OCI-LY3 (cell line): ENCODE measurements around the gene RAB3GAP1.

Source experiments
- H2AFZ ChIP-seq: fragments of 200-600, 300-600 bp; shearing (Covaris generic); 2 replicates; pipeline ENCODE4 v1.6.0; 2014; ENCODE audit warnings: antibody characterized with exemption, low read depth, low read length
- H3K27ac ChIP-seq: fragments of 200-600, 300-600 bp; sonication (generic); 2 replicates; pipeline ENCODE4 v1.5.1; 2014; ENCODE audit warnings: mild to moderate bottlenecking, low read length, moderate library complexity, mixed read lengths
- H3K27me3 ChIP-seq: fragments of 200-600, 300-600 bp; sonication (generic); 2 replicates; pipeline ENCODE4 v1.6.1; 2014; ENCODE audit warnings: low read depth, low read length, mixed read lengths
- H3K36me3 ChIP-seq: fragments of 200-600, 300-600 bp; sonication (generic); replicated peaks from 2 replicates; pipeline ENCODE3; 2014; ENCODE audit warnings: low read depth, low read length, mixed read lengths
- H3K4me1 ChIP-seq: fragments of 300-600, 200-600 bp; sonication (generic); 2 replicates; pipeline ENCODE4 v1.6.1; 2014; ENCODE audit warnings: low read length, mixed read lengths
- H3K4me2 ChIP-seq: fragments of 200-600, 300-600 bp; sonication (generic); 2 replicates; pipeline ENCODE4 v1.6.1; 2014; ENCODE audit warnings: low read length, mixed read lengths
- H3K4me3 ChIP-seq: fragments of 300-600, 200-600 bp; sonication (generic); 2 replicates; pipeline ENCODE4 v1.5.1; 2014; ENCODE audit warnings: antibody characterized with exemption, mild to moderate bottlenecking, low read length, moderate library complexity
- H3K79me2 ChIP-seq: fragments of 300-600, 200-600 bp; shearing (Covaris generic); 2 replicates; pipeline ENCODE4 v1.6.1; 2014; ENCODE audit warnings: mild to moderate bottlenecking, low read length, mixed read lengths
- H3K9ac ChIP-seq: fragments of 300-600, 200-600 bp; shearing (Covaris generic); 2 replicates; pipeline ENCODE4 v1.6.0; 2014; ENCODE audit warnings: mild to moderate bottlenecking, low read length, moderate library complexity
- H3K9me3 ChIP-seq: fragments of 200-600, 300-600 bp; shearing (Covaris generic); 2 replicates; pipeline ENCODE4 v1.6.1; 2014; ENCODE audit warnings: low read length, mixed read lengths; ENCODE audit not compliant: insufficient read depth
- H4K20me1 ChIP-seq: fragments of 200-600, 300-600 bp; sonication (generic); 2 replicates; pipeline ENCODE4 v1.6.1; 2016; ENCODE audit warnings: low read length, mixed read lengths; ENCODE audit not compliant: insufficient read depth
- EZH2phosphoT487 ChIP-seq: fragments of 200-600 bp; shearing (Covaris generic); IDR thresholded peaks from 2 replicates; pipeline ENCODE4 v1.6.1; 2018; ENCODE audit warnings: antibody characterized with exemption, mixed run types, low read depth
- TF ChIP-seq, protein P1 (sequence below): fragments of 200-600, 300-600 bp; sonication (generic); IDR thresholded peaks from 2 replicates; pipeline ENCODE4 v1.5.1; 2014; ENCODE audit warnings: antibody characterized with exemption, low read length, low read depth

RAB3GAP1 gene

DNA sequence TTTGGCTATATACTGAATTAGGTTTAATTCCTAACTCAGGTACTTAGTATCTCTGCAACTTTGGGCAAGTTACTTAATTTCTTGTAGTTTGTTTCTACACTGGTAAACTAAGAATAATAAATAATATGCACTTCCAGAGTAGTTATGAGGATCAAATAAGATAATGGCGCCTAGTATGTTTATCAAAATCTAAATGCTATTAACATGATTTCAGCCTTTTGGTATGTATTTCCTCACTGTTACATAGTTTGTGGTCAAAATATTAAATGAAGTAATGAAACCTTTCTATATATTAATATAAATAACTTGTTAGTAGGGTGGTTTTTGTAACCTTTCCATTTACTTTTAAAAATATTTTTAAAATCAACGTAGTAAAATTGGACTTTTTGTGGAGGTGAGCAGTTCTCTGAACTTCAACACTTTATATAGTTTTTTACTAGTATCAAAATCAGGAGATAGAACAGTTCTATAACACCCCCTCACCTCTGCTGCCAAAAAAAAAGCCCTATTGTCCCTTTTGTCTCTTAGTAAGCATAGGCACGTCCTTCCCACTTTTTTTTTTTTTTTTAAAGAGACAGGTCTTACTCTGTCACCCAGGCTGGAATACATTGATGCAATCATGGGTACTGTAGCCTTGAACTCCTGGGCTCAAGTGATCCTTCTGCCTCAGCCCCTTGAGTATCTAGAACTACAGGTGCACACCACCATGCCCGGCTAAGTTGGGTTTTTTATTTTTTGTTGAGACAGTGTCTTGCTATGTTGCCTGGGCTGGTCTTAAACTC is 44.8 kb downstream of the RAB3GAP1 start:
- peaks cover 11% of the 10 kb centered on the region for H3K36me3 ChIP-seq
- H3K27ac ChIP-seq = no peak overlapping the region
- H3K9ac ChIP-seq = no peak overlapping the region
- no peak overlapping the region for H3K4me2 ChIP-seq
- no peak overlapping the region for H3K4me3 ChIP-seq
- no peaks in the 10 kb centered on the region for H3K4me1 ChIP-seq
- no peak overlapping the region for H2AFZ ChIP-seq
- no peak for TF ChIP-seq EZH2phosphoT487
- TF ChIP-seq, protein P1, sequence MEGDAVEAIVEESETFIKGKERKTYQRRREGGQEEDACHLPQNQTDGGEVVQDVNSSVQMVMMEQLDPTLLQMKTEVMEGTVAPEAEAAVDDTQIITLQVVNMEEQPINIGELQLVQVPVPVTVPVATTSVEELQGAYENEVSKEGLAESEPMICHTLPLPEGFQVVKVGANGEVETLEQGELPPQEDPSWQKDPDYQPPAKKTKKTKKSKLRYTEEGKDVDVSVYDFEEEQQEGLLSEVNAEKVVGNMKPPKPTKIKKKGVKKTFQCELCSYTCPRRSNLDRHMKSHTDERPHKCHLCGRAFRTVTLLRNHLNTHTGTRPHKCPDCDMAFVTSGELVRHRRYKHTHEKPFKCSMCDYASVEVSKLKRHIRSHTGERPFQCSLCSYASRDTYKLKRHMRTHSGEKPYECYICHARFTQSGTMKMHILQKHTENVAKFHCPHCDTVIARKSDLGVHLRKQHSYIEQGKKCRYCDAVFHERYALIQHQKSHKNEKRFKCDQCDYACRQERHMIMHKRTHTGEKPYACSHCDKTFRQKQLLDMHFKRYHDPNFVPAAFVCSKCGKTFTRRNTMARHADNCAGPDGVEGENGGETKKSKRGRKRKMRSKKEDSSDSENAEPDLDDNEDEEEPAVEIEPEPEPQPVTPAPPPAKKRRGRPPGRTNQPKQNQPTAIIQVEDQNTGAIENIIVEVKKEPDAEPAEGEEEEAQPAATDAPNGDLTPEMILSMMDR = no peak
- H3K9me3 ChIP-seq = no peaks in the 10 kb centered on the region
- H4K20me1 ChIP-seq = no peaks in the 10 kb centered on the region
- no peaks in the 10 kb centered on the region for H3K79me2 ChIP-seq
- no peaks in the 10 kb centered on the region for H3K27me3 ChIP-seq

DNA sequence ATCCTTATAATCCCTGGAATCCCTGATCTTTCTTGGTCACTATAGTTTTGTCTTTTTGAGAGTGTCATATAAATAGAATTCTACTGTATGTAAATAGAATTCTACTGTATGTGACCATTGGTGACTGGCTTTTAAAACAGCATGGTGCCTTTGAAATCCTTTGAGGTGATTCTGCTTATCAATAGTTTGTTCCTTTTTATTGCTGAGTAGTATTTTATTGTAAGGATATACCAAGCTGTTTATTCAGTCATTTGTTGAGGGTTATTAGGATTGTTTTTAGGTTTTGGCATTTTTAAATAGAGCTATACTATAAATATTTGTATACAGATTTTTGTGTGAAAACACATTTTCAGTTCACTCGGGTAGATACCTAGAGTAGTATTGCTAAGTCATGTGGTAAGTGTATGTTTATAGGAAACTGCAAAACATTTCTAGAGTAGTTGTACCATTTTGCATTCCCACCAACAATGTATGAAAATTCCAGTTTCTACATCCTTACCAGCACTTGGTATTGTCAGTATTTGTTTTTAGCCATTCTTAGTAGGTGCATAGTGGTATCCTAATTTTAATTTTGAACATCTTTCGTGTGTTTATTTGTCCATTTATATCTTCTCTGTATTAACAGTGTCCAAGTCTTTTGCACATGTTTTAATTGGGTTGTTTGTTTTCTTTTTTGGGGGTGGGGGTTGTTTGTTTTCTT is 45.6 kb downstream of the RAB3GAP1 start:
- no peak overlapping the region for H2AFZ ChIP-seq
- H3K79me2 ChIP-seq = no peaks in the 10 kb centered on the region
- H3K9ac ChIP-seq = no peak overlapping the region
- H3K9me3 ChIP-seq = no peaks in the 10 kb centered on the region
- no peaks in the 10 kb centered on the region for H3K4me1 ChIP-seq
- no peak overlapping the region for H3K27ac ChIP-seq
- no peak overlapping the region for H3K4me2 ChIP-seq
- TF ChIP-seq, protein P1 = no peak
- TF ChIP-seq EZH2phosphoT487 = no peak
- no peaks in the 10 kb centered on the region for H3K27me3 ChIP-seq
- peaks cover 16% of the 10 kb centered on the region for H3K36me3 ChIP-seq
- H4K20me1 ChIP-seq = no peaks in the 10 kb centered on the region
- H3K4me3 ChIP-seq = no peak overlapping the region

DNA sequence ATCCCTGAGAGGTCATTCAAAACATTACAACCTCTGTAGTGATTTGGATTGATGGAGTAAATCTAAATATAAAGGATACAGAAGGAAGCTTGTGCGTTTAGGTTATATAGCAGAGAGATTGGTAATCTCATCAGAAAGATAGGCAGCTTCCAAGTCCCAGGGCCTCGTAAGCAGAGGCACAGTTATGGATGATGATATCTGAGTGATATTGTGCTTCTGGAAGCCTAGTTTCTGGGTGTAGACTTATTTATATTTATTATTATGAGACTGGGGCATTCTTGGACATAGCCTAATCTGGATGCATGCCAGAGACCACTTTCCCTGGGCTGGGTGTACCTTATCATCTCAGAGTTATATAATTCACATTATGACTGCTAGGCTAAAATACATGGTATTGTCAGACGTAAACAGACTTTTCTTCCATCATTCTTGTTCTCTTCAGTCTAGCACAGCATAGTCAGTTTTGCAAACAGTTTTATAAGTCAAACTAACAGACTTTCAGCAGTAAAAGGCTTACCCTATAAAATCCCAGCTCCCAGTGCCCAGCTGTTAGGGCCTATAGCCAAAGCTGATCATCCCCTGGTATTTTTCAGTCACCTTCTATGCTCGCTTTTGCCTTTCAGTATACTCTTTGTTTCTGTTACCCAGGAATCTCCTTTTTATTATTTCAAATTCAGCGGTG is 47.9 kb downstream of the RAB3GAP1 start:
- Histone ChIP-seq H3K79me2 (no peaks in the 10 kb centered on the region), H3K27ac (no peak overlapping the region)

More for the DNA sequence above, 47.9 kb downstream of the RAB3GAP1 start:
- Histone ChIP-seq H3K27me3 (no peaks in the 10 kb centered on the region), H3K4me2 (no peak overlapping the region), H3K4me1 (no peaks in the 10 kb centered on the region), H3K4me3 (no peak overlapping the region), H2AFZ (no peak overlapping the region), H3K9ac (no peak overlapping the region), H3K9me3 (no peaks in the 10 kb centered on the region; the same call in 1 of the 2 replicates), H4K20me1 (no peaks in the 10 kb centered on the region), H3K36me3 (peaks cover 23% of the 10 kb centered on the region)
- TF ChIP-seq, protein P1 = no peak
- no peak for TF ChIP-seq EZH2phosphoT487
